Naive thymus-derived CD8-positive, alpha-beta T cell (primary cell): ENCODE results near the gene SNCG. TPM values are rescaled to one million over a fixed set of nuclear protein-coding genes. Genes with fewer than 3 reads are reported as not detected.
A peak's percentile ranks its signal among the peaks of the same experiment; 100 is the strongest.
"Not testable (repeated sequence)": the region's sequence is repeated elsewhere in the genome, so short reads cannot be mapped to it uniquely, and the experiment has no call there.

Experiments used
- ATAC-seq, 2 donors: fragments of 150-1000 bp; cut with Tn5 transposase in 1 of 2; sonication (Bioruptor Pico), chemical (Tn5 transposase) in 1 of 2; 1 replicate in 1 of 2; 2 replicates in 1 of 2; pipeline ENCODE4 v1.10.0; 2021; ENCODE audit warnings: mild to moderate bottlenecking in 2 of 2, moderate library complexity in 2 of 2
- POLR2A ChIA-PET: fragments of 350-600 bp; sonication (Branson Sonifier 250); formaldehyde crosslinking; loops from one replicate; lab custom pipeline; 2021; ENCODE audit warnings: antibody characterized with exemption; lab: Charles Lee
- DNase-seq, 10 donors: peaks; one replicate each; pipeline versions ENCODE4 v3.0.0 to v3.0.0-alpha.2; 2020 to 2022
- H3K27ac Mint-ChIP-seq, 10 donors: one replicate each; pipeline ENCODE4 v1.8.0; 2020 to 2022; ENCODE audit warnings: mild to moderate bottlenecking in 10 of 10, mixed read lengths in 10 of 10, moderate library complexity in 4 of 10, inconsistent platforms in 1 of 10
- H3K27me3 Mint-ChIP-seq, 5 donors: one replicate each; pipeline ENCODE4 v1.8.0; 2021 to 2022; ENCODE audit warnings: mixed read lengths in 5 of 5
- H3K36me3 Mint-ChIP-seq, 3 donors: one replicate each; pipeline ENCODE4 v1.8.0; 2020 to 2022; ENCODE audit warnings: mixed read lengths in 3 of 3, mild to moderate bottlenecking in 2 of 3, inconsistent platforms in 1 of 3
- H3K4me1 Mint-ChIP-seq, 4 donors: one replicate each; pipeline ENCODE4 v1.8.0; 2021 to 2022; ENCODE audit warnings: mixed read lengths in 4 of 4
- H3K4me3 Mint-ChIP-seq, 10 donors: one replicate each; pipeline ENCODE4 v1.8.0; 2020 to 2022; ENCODE audit warnings: mild to moderate bottlenecking in 10 of 10, mixed read lengths in 10 of 10, moderate library complexity in 6 of 10, inconsistent platforms in 1 of 10
- H3K9me3 Mint-ChIP-seq, 9 donors: one replicate each; pipeline ENCODE4 v1.8.0; 2020 to 2022; ENCODE audit warnings: mixed read lengths in 9 of 9, mild to moderate bottlenecking in 3 of 9, inconsistent platforms in 1 of 9, moderate library complexity in 1 of 9
- polyA plus RNA-seq, 3 donors: library from polyadenylated mRNA; unstranded; fragments of 300-500 nt; fragmentation: Illumina TruSeq; gene quantifications; one replicate each; pipeline ENCODE4 v1.2.3, GENCODE V29; 2021
- total RNA-seq, 8 experiments: library from RNA in 2 of 8; stranded (reverse) in 2 of 8; gene quantifications; one replicate each; pipeline ENCODE4 v1.2.3 and lab custom pipeline; 2021 to 2026

SNCG gene
- total RNA-seq (under 1 TPM in 1 of 2 experiments, not detected in 1; 0.58 TPM), polyA plus RNA-seq (not detected), total RNA-seq (lab: John Stamatoyannopoulos, UW) (0 to 0.17 (median 0) reads per million in 6 experiments)

- peak within 1 kb of the TSS in 3 of 10 donors; percentile 18 to 65 (median 52) for H3K27ac Mint-ChIP-seq
- DNase-seq (no peak), ATAC-seq (no peak)
- no peaks in the 10 kb centered on the region for H3K27me3 Mint-ChIP-seq
- peaks cover 0 to 8% (median 0%) of the 10 kb centered on the region in 9 donors for H3K9me3 Mint-ChIP-seq
- no peaks in the 10 kb centered on the region for H3K36me3 Mint-ChIP-seq
- POLR2A ChIA-PET, result interaction anchor here (1.4 kb wide), 1 partner anchor 8 kb away, joined by 6 read pairs; no protein-coding TSS in a partner anchor
- peaks cover 0 to 6% (median under 1%) of the 10 kb centered on the region in 4 donors for H3K4me1 Mint-ChIP-seq
- H3K4me3 Mint-ChIP-seq, result no peak within 1 kb of the TSS
These were observed at the start of gene SNCG for GRCh38 chr10:86958116-86958900. TSS of gene SNCG (plus strand) at chr10:86958599. CDS start at chr10:86958698, 99 bp downstream.

GRCh38 chr10:86914734-86915133 is 43.7 kb upstream of the SNCG start:
- no peak overlapping the region for H3K4me3 Mint-ChIP-seq

GRCh38 chr10:86918022-86918471 is 40.4 kb upstream of the SNCG start:
- Mint-ChIP-seq H3K36me3 (peaks cover 0 to 43% (median 10%) of the 10 kb centered on the region in 3 donors), H3K27ac (no peak overlapping the region), H3K9me3 (no peaks in the 10 kb centered on the region), H3K4me1 (no peaks in the 10 kb centered on the region), H3K27me3 (no peaks in the 10 kb centered on the region), H3K4me3 (no peak overlapping the region)
- POLR2A ChIA-PET, result no interaction called here
- no peak for DNase-seq
- ATAC-seq, result no peak

More at GRCh38 chr10:86914734-86915133, 43.7 kb upstream of the SNCG start:
- no peak for ATAC-seq
- DNase-seq, result no peak
- Mint-ChIP-seq H3K9me3 (no peaks in the 10 kb centered on the region), H3K27me3 (no peaks in the 10 kb centered on the region), H3K27ac (no peak overlapping the region), H3K36me3 (peaks cover 0 to 32% (median 7%) of the 10 kb centered on the region in 3 donors), H3K4me1 (no peaks in the 10 kb centered on the region)
- POLR2A ChIA-PET, result no interaction called here

GRCh38 chr10:86922553-86922961 is 35.8 kb upstream of the SNCG start:
- H3K4me3 Mint-ChIP-seq, result no peak overlapping the region
- H3K4me1 Mint-ChIP-seq, result no peaks in the 10 kb centered on the region
- peaks cover 0 to 41% (median 10%) of the 10 kb centered on the region in 3 donors for H3K36me3 Mint-ChIP-seq
- ATAC-seq, result no peak
- DNase-seq, result no peak
- no peaks in the 10 kb centered on the region for H3K9me3 Mint-ChIP-seq
- H3K27ac Mint-ChIP-seq, result no peak overlapping the region
- POLR2A ChIA-PET, result no interaction called here
- H3K27me3 Mint-ChIP-seq, result no peaks in the 10 kb centered on the region

GRCh38 chr10:86929468-86930380 is 28.7 kb upstream of the SNCG start:
- no peak for ATAC-seq
- peaks cover 0 to 5% (median 0%) of the 10 kb centered on the region in 3 donors for H3K36me3 Mint-ChIP-seq
- H3K4me1 Mint-ChIP-seq, result no peaks in the 10 kb centered on the region
- no peak for DNase-seq
- POLR2A ChIA-PET, result no interaction called here
- H3K27me3 Mint-ChIP-seq, result no peaks in the 10 kb centered on the region
- H3K4me3 Mint-ChIP-seq, result no peak overlapping the region
- H3K27ac Mint-ChIP-seq, result peak overlapping the region in 1 of 10 donors; percentile 58
- H3K9me3 Mint-ChIP-seq, result no peaks in the 10 kb centered on the region

GRCh38 chr10:86931872-86932271 is 26.5 kb upstream of the SNCG start:
- H3K4me1 Mint-ChIP-seq, result no peaks in the 10 kb centered on the region
- POLR2A ChIA-PET, result no interaction called here
- no peak overlapping the region for H3K4me3 Mint-ChIP-seq
- no peak overlapping the region for H3K27ac Mint-ChIP-seq
- no peaks in the 10 kb centered on the region for H3K27me3 Mint-ChIP-seq
- DNase-seq (no peak), ATAC-seq (no peak)
- no peaks in the 10 kb centered on the region for H3K9me3 Mint-ChIP-seq
- peaks cover 0 to 5% (median 0%) of the 10 kb centered on the region in 3 donors for H3K36me3 Mint-ChIP-seq

- DNase-seq (no peak), ATAC-seq (no peak)
- Mint-ChIP-seq H3K9me3 (no peaks in the 10 kb centered on the region), H3K27ac (peak overlapping the region in 2 of 10 donors; percentile 11 to 22), H3K4me3 (no peak overlapping the region), H3K27me3 (no peaks in the 10 kb centered on the region), H3K36me3 (peaks cover 0 to 5% (median 0%) of the 10 kb centered on the region in 3 donors), H3K4me1 (no peaks in the 10 kb centered on the region)
- POLR2A ChIA-PET, result no interaction called here
These were observed 25.7 kb upstream of the SNCG start for GRCh38 chr10:86932674-86933073.

- DNase-seq, H3K36me3 Mint-ChIP-seq, POLR2A ChIA-PET, ATAC-seq, H3K4me1 Mint-ChIP-seq, H3K27me3 Mint-ChIP-seq, H3K27ac Mint-ChIP-seq, H3K9me3 Mint-ChIP-seq, H3K4me3 Mint-ChIP-seq: not testable (repeated sequence)
These were observed 24.2 kb upstream of the SNCG start for GRCh38 chr10:86934162-86934711.

GRCh38 chr10:86936661-86937501 is 21.5 kb upstream of the SNCG start:
- ATAC-seq (no peak), DNase-seq (no peak)
- POLR2A ChIA-PET, result interaction anchor here (0.5 to 0.9 kb wide), 2 partner anchors 34 to 237 kb away, joined by 3 read pairs; no protein-coding TSS in a partner anchor
- H3K4me1 Mint-ChIP-seq, result peaks cover 0 to 3% (median 2%) of the 10 kb centered on the region in 4 donors
- no peak overlapping the region for H3K27ac Mint-ChIP-seq
- H3K27me3 Mint-ChIP-seq, result no peaks in the 10 kb centered on the region
- no peak overlapping the region for H3K4me3 Mint-ChIP-seq
- H3K9me3 Mint-ChIP-seq, result no peaks in the 10 kb centered on the region
- no peaks in the 10 kb centered on the region for H3K36me3 Mint-ChIP-seq

- no peaks in the 10 kb centered on the region for H3K36me3 Mint-ChIP-seq
- DNase-seq (no peak), ATAC-seq (no peak)
- no peaks in the 10 kb centered on the region for H3K9me3 Mint-ChIP-seq
- no peak overlapping the region for H3K27ac Mint-ChIP-seq
- no peaks in the 10 kb centered on the region for H3K27me3 Mint-ChIP-seq
- peaks cover 0 to 3% (median 2%) of the 10 kb centered on the region in 4 donors for H3K4me1 Mint-ChIP-seq
- POLR2A ChIA-PET, result interaction anchor here (0.9 to 1.3 kb wide), 2 partner anchors 30 to 33 kb away, joined by 3 read pairs; partner anchors contain the start of gene ADIRF
- H3K4me3 Mint-ChIP-seq, result no peak overlapping the region
These were observed 20.8 kb upstream of the SNCG start for GRCh38 chr10:86937502-86938154.

GRCh38 chr10:86938260-86938659 is 20.1 kb upstream of the SNCG start:
- Mint-ChIP-seq H3K27me3 (no peaks in the 10 kb centered on the region), H3K4me1 (peaks cover 0 to 3% (median 2%) of the 10 kb centered on the region in 4 donors), H3K9me3 (no peaks in the 10 kb centered on the region), H3K4me3 (no peak overlapping the region), H3K36me3 (no peaks in the 10 kb centered on the region), H3K27ac (no peak overlapping the region)
- DNase-seq, result no peak
- no peak for ATAC-seq
- POLR2A ChIA-PET, result interaction anchor here (1.3 kb wide), 1 partner anchor 30 kb away, joined by 3 read pairs; the partner anchor contains the start of gene ADIRF
